A673 (cell line): ENCODE results near the gene C17orf113.
"Not testable (repeated sequence)": the region's sequence is repeated elsewhere in the genome, so short reads cannot be mapped to it uniquely, and the experiment has no call there.

Source experiments
- CTCF ChIP-seq: fragments of 300-800, 200-600 bp; sonication (generic); conservative IDR thresholded peaks from 2 replicates; pipeline ENCODE4 v1.5.1; 2017; ENCODE audit warnings: low read depth, mild to moderate bottlenecking, antibody characterized with exemption, low read length, moderate library complexity, mixed read lengths
- EZH2 ChIP-seq: fragments of 200-600 bp; sonication (generic); IDR thresholded peaks from 2 replicates; pipeline ENCODE4 v1.6.1; 2017; ENCODE audit warnings: borderline replicate concordance, low read depth, mild to moderate bottlenecking, mixed read lengths, antibody characterized with exemption, low read length; ENCODE audit not compliant: poor library complexity, severe bottlenecking

GRCh38 chr17:42010266-42010680, 40.1 kb downstream of the C17orf113 start:
- not testable (repeated sequence) for TF ChIP-seq EZH2, CTCF
